IMR-90 (cell line): ENCODE results near the gene PTPRG. TPM values are rescaled to one million over a fixed set of nuclear protein-coding genes. Genes with fewer than 3 reads are reported as not detected.

Source experiments
- ATAC-seq: fragments of 200-7000 bp; cut with Tn5 transposase; 2 replicates; pipeline ENCODE4 v1.9.1; 2020; ENCODE audit warnings: low read depth, mild to moderate bottlenecking, moderate library complexity
- BruUV-seq: library from RNA; stranded (reverse); fragments of 400-500 nt; replicated peaks from 2 replicates; lab custom pipeline; 2021; lab: Mats Ljungman, UMichigan
- CTCF ChIA-PET: fragments of 300-600 bp; formaldehyde crosslinking; extraction: SDS; loops from one replicate; lab custom pipeline; 2021; ENCODE audit warnings: antibody characterized with exemption; lab: Yijun Ruan, JAX
- POLR2A ChIA-PET: fragments of 300-600 bp; sonication (Branson Sonifier 250); formaldehyde crosslinking; loops from one replicate; lab custom pipeline; 2022; ENCODE audit warnings: antibody characterized with exemption; ENCODE audit not compliant: unreplicated experiment; lab: Charles Lee
- DNase-seq: peaks from one replicate; pipeline ENCODE4 v3.0.0; 2013
- H2AFZ ChIP-seq: replicated peaks from 2 replicates; pipeline ENCODE3; 2013; ENCODE audit warnings: low read length, mild to moderate bottlenecking; ENCODE audit not compliant: poor library complexity
- H2AK5ac ChIP-seq: 2 replicates; pipeline ENCODE4 v1.6.1; 2013; ENCODE audit warnings: low read depth, low read length, inconsistent platforms
- H2AK9ac ChIP-seq: replicated peaks from 2 replicates; pipeline ENCODE3; 2013; ENCODE audit warnings: mild to moderate bottlenecking, low read depth, low read length, moderate library complexity; ENCODE audit not compliant: poor library complexity
- H2BK120ac ChIP-seq: 2 replicates; pipeline ENCODE4 v1.6.1; 2013; ENCODE audit warnings: low read depth, low read length, inconsistent platforms
- H2BK15ac ChIP-seq: 3 replicates; pipeline ENCODE4 v1.6.1; 2013; ENCODE audit warnings: low read depth, low read length, inconsistent platforms
- H2BK20ac ChIP-seq: 2 replicates; pipeline ENCODE4 v1.6.1; 2013; ENCODE audit warnings: low read depth, mild to moderate bottlenecking, inconsistent platforms, low read length, moderate library complexity
- H2BK5ac ChIP-seq: 2 replicates; pipeline ENCODE4 v1.6.1; 2013; ENCODE audit warnings: mild to moderate bottlenecking, low read depth, low read length, inconsistent platforms; ENCODE audit not compliant: poor library complexity, severe bottlenecking
- H3K14ac ChIP-seq: replicated peaks from 2 replicates; pipeline ENCODE4 v1.6.1; 2013; ENCODE audit warnings: low read depth, low read length, inconsistent platforms
- H3K18ac ChIP-seq: 2 replicates; pipeline ENCODE4 v1.6.1; 2013; ENCODE audit warnings: low read depth, low read length, control low read depth
- H3K23ac ChIP-seq: 2 replicates; pipeline ENCODE4 v1.6.1; 2013; ENCODE audit warnings: low read depth, low read length, inconsistent platforms
- H3K27ac ChIP-seq: 2 replicates; pipeline ENCODE4 v1.5.1; 2013; ENCODE audit warnings: mild to moderate bottlenecking, control low read depth, low read length; ENCODE audit not compliant: insufficient read depth
- H3K27me3 ChIP-seq: 2 replicates; pipeline ENCODE4 v1.6.1; 2013; ENCODE audit warnings: low read length; ENCODE audit not compliant: control insufficient read depth, insufficient read depth
- H3K36me3 ChIP-seq: 2 replicates; pipeline ENCODE4 v1.6.1; 2013; ENCODE audit warnings: low read length, mixed read lengths; ENCODE audit not compliant: control insufficient read depth, insufficient read depth
- H3K4ac ChIP-seq: 2 replicates; pipeline ENCODE4 v1.6.1; 2013; ENCODE audit warnings: low read depth, low read length, inconsistent platforms
- H3K4me1 ChIP-seq: 2 replicates; pipeline ENCODE4 v1.6.1; 2013; ENCODE audit warnings: low read length, mixed read lengths; ENCODE audit not compliant: control insufficient read depth, insufficient read depth
- H3K4me2 ChIP-seq: 2 replicates; pipeline ENCODE4 v1.6.1; 2013; ENCODE audit warnings: low read depth, mild to moderate bottlenecking, control low read depth, low read length, moderate library complexity
- H3K4me3 ChIP-seq: 2 replicates; pipeline ENCODE4 v1.5.1; 2013; ENCODE audit warnings: low read depth, mild to moderate bottlenecking, control low read depth, low read length, moderate library complexity; ENCODE audit not compliant: insufficient read depth
- H3K56ac ChIP-seq: 2 replicates; pipeline ENCODE4 v1.6.1; 2013; ENCODE audit warnings: low read length, inconsistent platforms; ENCODE audit not compliant: insufficient read depth; ENCODE audit errors: extremely low read depth
- H3K79me1 ChIP-seq, 2 experiments: 2 replicates each; pipeline ENCODE4 v1.6.1; 2013; ENCODE audit warnings: low read length in 2 of 2, inconsistent platforms in 1 of 2, low read depth in 1 of 2
- H3K9ac ChIP-seq: 2 replicates; pipeline ENCODE4 v1.6.1; 2013; ENCODE audit warnings: low read depth, low read length, control low read depth
- H3K9me1 ChIP-seq: 2 replicates; pipeline ENCODE4 v1.6.1; 2013; ENCODE audit warnings: low read length, inconsistent platforms; ENCODE audit not compliant: insufficient read depth
- H3K9me3 ChIP-seq: 2 replicates; pipeline ENCODE4 v1.6.1; 2013; ENCODE audit warnings: low read length; ENCODE audit not compliant: control insufficient read depth, insufficient read depth
- H4K20me1 ChIP-seq: 2 replicates; pipeline ENCODE4 v1.6.1; 2013; ENCODE audit warnings: low read length, inconsistent platforms; ENCODE audit not compliant: insufficient read depth
- H4K5ac ChIP-seq: 2 replicates; pipeline ENCODE4 v1.6.1; 2013; ENCODE audit warnings: mild to moderate bottlenecking, low read depth, low read length, control low read depth
- H4K8ac ChIP-seq, 2 experiments: 2 replicates each; pipeline ENCODE4 v1.6.1; 2013; ENCODE audit warnings: low read depth in 2 of 2, low read length in 2 of 2, control low read depth in 1 of 2, inconsistent platforms in 1 of 2
- H4K91ac ChIP-seq: 2 replicates; pipeline ENCODE4 v1.6.1; 2013; ENCODE audit warnings: low read depth, low read length, inconsistent platforms; ENCODE audit not compliant: insufficient read depth
- BHLHE40 ChIP-seq: fragments of 150-350 bp; IDR thresholded peaks from 2 replicates; pipeline ENCODE4 v1.6.1; 2016; ENCODE audit warnings: mild to moderate bottlenecking, low read depth, low read length
- CEBPB ChIP-seq: IDR thresholded peaks from 2 replicates; pipeline ENCODE4 v1.6.1; 2012; ENCODE audit warnings: low read depth, low read length, improper control_type of control experiment
- CHD1 ChIP-seq: IDR thresholded peaks from 2 replicates; pipeline ENCODE4 v1.6.1; 2012; ENCODE audit warnings: low read depth, low read length, improper control_type of control experiment
- ELK1 ChIP-seq: fragments of 150-350 bp; IDR thresholded peaks from 2 replicates; pipeline ENCODE4 v1.6.1; 2016; ENCODE audit warnings: low read depth, mild to moderate bottlenecking, low read length, moderate library complexity, borderline replicate concordance
- FOS ChIP-seq: fragments of 150-350 bp; IDR thresholded peaks from 2 replicates; pipeline ENCODE4 v1.6.1; 2016; ENCODE audit warnings: low read depth, low read length
- MAFK ChIP-seq: IDR thresholded peaks from 2 replicates; pipeline ENCODE4 v1.6.1; 2012; ENCODE audit warnings: low read depth, low read length, improper control_type of control experiment
- MAZ ChIP-seq: IDR thresholded peaks from 2 replicates; pipeline ENCODE4 v1.6.1; 2012; ENCODE audit warnings: low read depth, mild to moderate bottlenecking, low read length, improper control_type of control experiment, moderate library complexity, borderline replicate concordance
- MXI1 ChIP-seq: IDR thresholded peaks from 2 replicates; pipeline ENCODE4 v1.6.1; 2012; ENCODE audit warnings: low read depth, mild to moderate bottlenecking, low read length, moderate library complexity, borderline replicate concordance
- NFE2L2 ChIP-seq: fragments of 150-350 bp; IDR thresholded peaks from 2 replicates; pipeline ENCODE4 v1.6.1; 2016; ENCODE audit warnings: low read depth, mild to moderate bottlenecking, low read length
- POLR2A ChIP-seq: IDR thresholded peaks from 2 replicates; pipeline ENCODE4 v1.6.1; 2012; ENCODE audit warnings: mild to moderate bottlenecking, low read depth, low read length
- RAD21 ChIP-seq: IDR thresholded peaks from 2 replicates; pipeline ENCODE4 v1.6.1; 2012; ENCODE audit warnings: low read length, improper control_type of control experiment
- RCOR1 ChIP-seq: IDR thresholded peaks from 2 replicates; pipeline ENCODE4 v1.6.1; 2012; ENCODE audit warnings: mild to moderate bottlenecking, low read length, improper control_type of control experiment; ENCODE audit not compliant: insufficient replicate concordance
- RFX5 ChIP-seq: IDR thresholded peaks from 2 replicates; pipeline ENCODE4 v1.8.0; 2012; ENCODE audit warnings: low read depth, mild to moderate bottlenecking, low read length, moderate library complexity
- SMC3 ChIP-seq: fragments of 150-350 bp; IDR thresholded peaks from 2 replicates; pipeline ENCODE4 v1.6.1; 2016; ENCODE audit warnings: low read depth, mild to moderate bottlenecking, antibody characterized with exemption, low read length, moderate library complexity
- USF2 ChIP-seq: fragments of 150-350 bp; IDR thresholded peaks from 2 replicates; pipeline ENCODE4 v1.6.1; 2017; ENCODE audit warnings: mild to moderate bottlenecking, antibody characterized with exemption, low read length, low read depth
- WGBS, 2 experiments: methylation state at CpG; one replicate each; pipeline versions ENCODE4 v1.1.5 to v1.1.7; 2013; ENCODE audit warnings: missing lambda C conversion rate in 2 of 2; ENCODE audit not compliant: insufficient read length in 1 of 2; ENCODE audit errors: extremely low coverage in 2 of 2; 5-methylcytosine and 5-hydroxymethylcytosine counted together
- dilution Hi-C: fragments of 300-500 bp; cut with HindIII; formaldehyde crosslinking; loops from one replicate; pipeline ENCODE4 v1.14.3; 2018; ENCODE audit warnings: low sequenced_read_pairs; ENCODE audit not compliant: unreplicated experiment
- in situ Hi-C: fragments of 300-500 bp; cut with MboI; formaldehyde crosslinking; loops from 3 replicates; pipeline ENCODE4 v1.14.3; 2019; ENCODE audit warnings: low sequenced_read_pairs, inconsistent platforms, mixed read lengths
- intact Hi-C: fragments of 100-400 bp; cut with micrococcal nuclease; formaldehyde crosslinking; loops from 2 replicates; pipeline ENCODE4 v1.10.0; 2022
- polyA plus RNA-seq, 3 experiments: library from polyadenylated mRNA; depleted of rRNA; stranded (reverse); fragments of >200 nt; gene quantifications; 2 replicates each; pipeline ENCODE4 v1.2.3, GENCODE V29; 2012; ENCODE audit warnings: low replicate concordance in 1 of 3
- total RNA-seq: library from RNA; depleted of rRNA; stranded (reverse); fragments of >200 nt; gene quantifications from 2 replicates; pipeline ENCODE4 v1.2.3, GENCODE V29; 2012
- TF ChIP-seq, protein P1 (sequence below): conservative IDR thresholded peaks from 2 replicates; pipeline ENCODE4 v1.5.1; 2012; ENCODE audit warnings: mild to moderate bottlenecking, low read depth, low read length, improper control_type of control experiment

PTPRG gene
- total and polyA plus RNA-seq, 2 of the 4 experiments (the other 2 are of a cell fraction), result 7.7 to 31.0 TPM

DNA sequence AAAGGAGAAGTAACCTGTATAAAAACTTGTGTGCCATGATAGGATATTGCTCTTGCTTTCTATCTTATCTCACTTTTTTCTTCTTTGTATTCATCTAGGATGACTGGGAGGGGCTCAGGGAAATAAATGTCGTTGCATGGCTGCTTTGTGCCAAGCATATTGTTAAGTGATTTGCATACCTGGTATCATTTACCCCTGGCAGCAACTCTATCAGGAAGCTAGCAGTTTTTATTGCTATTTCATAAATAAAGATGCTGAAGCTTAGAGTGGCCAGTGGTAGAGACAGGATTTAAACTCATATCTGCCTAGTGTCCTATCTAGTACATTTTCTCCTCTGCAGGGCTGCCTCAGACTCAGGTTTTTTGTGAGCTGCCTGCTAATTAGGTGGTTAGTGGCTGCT is 253.3 kb downstream of the PTPRG start:
- WGBS, 2 experiments, result no CpG with 5 or more reads among the region's 1 CpG
- DNase-seq (no peak), ATAC-seq (no peak)
- Histone ChIP-seq H3K27me3 (no peaks in the 10 kb centered on the region), H3K79me1 (peaks cover 33 to 41% of the 10 kb centered on the region in 2 experiments), H4K8ac (no peak overlapping the region), H3K9ac (no peak overlapping the region), H4K5ac (no peak overlapping the region), H3K9me3 (no peaks in the 10 kb centered on the region), H3K14ac (no peak overlapping the region), H2BK20ac (no peak overlapping the region), H3K18ac (no peak overlapping the region), H4K20me1 (0 out of 2 replicates have a peak, but pooled peaks cover 9% of the 10 kb centered on the region), H3K4ac (no peak overlapping the region), H2AFZ (no peak overlapping the region), H3K4me2 (no peak overlapping the region), H3K4me1 (peaks cover 2% of the 10 kb centered on the region; the same call in 1 of the 2 replicates), H2AK9ac (no peak overlapping the region), H2BK120ac (no peak overlapping the region), H2BK15ac (no peak overlapping the region), H2BK5ac (no peak overlapping the region), H3K23ac (no peak overlapping the region), H3K9me1 (peaks cover 7% of the 10 kb centered on the region), H3K36me3 (no peaks in the 10 kb centered on the region), H3K56ac (no peak overlapping the region), H3K4me3 (no peak overlapping the region), H4K91ac (no peak overlapping the region), H3K27ac (no peak overlapping the region), H2AK5ac (no peak overlapping the region)
- in situ Hi-C loops, result no loop called here
- ChIA-PET CTCF (no interaction called here), POLR2A (no interaction called here)
- no TSS peak for BruUV-seq
- dilution Hi-C loops, result no loop called here
- intact Hi-C loops, result loop anchor here (10.0 kb wide), 1 partner anchor 250 kb away; the partner anchor contains the start of gene PTPRG
- TF ChIP-seq RAD21 (no peak), RCOR1 (no peak), MAZ (no peak), RFX5 (no peak), MXI1 (no peak), ELK1 (no peak), SMC3 (no peak), USF2 (no peak), NFE2L2 (no peak), CHD1 (no peak), FOS (no peak), MAFK (no peak), BHLHE40 (no peak), CEBPB (no peak), POLR2A (no peak)
- TF ChIP-seq, protein P1, sequence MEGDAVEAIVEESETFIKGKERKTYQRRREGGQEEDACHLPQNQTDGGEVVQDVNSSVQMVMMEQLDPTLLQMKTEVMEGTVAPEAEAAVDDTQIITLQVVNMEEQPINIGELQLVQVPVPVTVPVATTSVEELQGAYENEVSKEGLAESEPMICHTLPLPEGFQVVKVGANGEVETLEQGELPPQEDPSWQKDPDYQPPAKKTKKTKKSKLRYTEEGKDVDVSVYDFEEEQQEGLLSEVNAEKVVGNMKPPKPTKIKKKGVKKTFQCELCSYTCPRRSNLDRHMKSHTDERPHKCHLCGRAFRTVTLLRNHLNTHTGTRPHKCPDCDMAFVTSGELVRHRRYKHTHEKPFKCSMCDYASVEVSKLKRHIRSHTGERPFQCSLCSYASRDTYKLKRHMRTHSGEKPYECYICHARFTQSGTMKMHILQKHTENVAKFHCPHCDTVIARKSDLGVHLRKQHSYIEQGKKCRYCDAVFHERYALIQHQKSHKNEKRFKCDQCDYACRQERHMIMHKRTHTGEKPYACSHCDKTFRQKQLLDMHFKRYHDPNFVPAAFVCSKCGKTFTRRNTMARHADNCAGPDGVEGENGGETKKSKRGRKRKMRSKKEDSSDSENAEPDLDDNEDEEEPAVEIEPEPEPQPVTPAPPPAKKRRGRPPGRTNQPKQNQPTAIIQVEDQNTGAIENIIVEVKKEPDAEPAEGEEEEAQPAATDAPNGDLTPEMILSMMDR, result no peak
